GM21390 (cell line): Measurements from ENCODE around the gene PER2.
"Not testable (repeated sequence)": the region's sequence is repeated elsewhere in the genome, so short reads cannot be mapped to it uniquely, and the experiment has no call there.

ENCODE experiments used
- ATAC-seq: cut with Tn5 transposase; IDR thresholded peaks from one replicate; pipeline ENCODE4 v1.9.1; 2021; ENCODE audit not compliant: unreplicated experiment

Gene PER2

DNA sequence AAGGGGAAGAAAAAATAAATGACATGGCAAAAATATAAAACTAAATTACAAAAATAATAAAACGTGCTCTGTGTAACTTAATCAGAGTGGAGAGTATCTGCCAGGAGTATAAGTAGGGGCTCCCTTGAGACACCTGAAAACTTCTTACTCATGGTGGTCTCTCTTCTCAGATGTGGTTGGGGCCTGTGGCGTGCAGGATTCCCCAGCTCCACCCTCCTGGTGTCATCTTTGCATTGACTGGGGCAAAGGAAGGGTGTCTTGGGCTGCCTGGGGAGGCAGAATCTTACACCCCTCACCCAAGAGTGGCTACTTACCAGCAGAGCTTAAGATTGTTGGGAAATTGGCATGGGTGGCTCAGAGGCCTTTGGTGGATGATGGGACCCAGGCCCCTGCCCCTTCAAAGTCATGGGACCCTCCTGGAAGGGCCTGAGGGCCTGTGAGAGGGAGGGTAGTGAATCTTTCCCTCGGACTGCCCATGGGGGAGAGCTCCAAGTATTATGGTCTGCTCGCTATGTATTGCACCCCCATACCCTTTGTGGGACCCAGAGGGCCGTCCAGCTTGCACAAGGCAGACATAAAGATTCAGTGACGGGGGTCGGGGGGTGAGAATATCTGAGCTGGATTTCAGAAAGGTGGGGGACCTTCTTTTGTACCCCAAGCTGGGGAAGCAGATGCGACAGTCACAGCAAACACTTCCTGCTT is 25.0 kb upstream of the PER2 start:
- no peak for ATAC-seq

DNA sequence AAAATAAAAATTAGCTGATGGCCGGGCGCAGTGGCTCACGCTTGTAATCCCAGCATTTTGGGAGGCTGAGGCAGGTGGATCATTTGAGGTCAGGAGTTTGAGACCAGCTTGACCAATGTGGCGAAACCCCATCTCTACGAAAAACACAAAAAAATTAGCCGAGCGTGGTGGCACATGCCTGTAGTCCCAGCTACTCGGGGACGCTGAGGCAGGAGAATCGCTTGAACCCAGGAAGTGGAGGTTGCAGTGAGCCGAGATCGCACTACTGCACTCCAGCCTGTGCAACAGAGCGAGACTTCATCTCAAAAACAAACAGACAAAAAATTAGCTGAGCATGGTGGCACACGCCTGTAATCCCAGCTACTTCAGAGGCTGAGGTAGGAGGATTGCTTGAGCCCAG is 22.3 kb upstream of the PER2 start:
- ATAC-seq: not testable (repeated sequence)

GRCh38 chr2:238308177-238308576 is 19.8 kb upstream of the PER2 start:
- no peak for ATAC-seq

- no peak for ATAC-seq
Observed at GRCh38 chr2:238306672-238306998, 18.2 kb upstream of the PER2 start.

DNA sequence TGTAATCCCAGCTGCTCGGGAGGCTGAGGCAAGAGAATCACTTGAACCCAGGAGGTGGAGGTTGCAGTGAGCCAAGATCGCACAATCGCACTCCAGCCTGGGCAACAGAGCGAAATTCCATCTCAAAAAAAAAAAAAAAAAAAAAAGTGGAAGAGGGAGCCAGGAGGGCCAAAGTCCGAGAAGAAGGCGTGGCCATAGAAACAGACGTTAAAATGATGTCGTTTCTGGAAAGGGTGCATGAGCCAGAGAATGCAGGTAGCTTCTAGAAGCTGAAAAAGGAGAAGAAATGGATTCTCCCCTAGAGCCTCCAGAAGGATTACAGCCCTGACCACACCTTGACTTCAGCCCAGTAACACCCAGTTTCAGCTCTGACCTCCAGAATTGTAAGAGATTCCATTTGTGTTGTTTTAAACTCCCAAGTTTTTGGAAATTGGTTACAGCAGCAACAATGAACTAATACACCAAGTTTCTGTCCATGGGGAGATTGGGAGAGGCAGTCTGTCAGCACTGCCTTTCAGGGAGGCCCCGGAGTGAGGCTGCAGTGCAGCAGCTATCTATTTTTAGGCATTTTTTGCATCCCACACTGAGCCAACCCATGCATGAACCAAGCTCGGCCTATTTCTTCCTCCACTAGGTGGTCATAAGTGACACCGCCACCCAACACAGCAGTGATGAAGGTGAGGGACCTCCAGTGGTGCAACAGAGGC is 17.7 kb upstream of the PER2 start:
- ATAC-seq: no peak

GRCh38 chr2:238305092-238305862 is 16.9 kb upstream of the PER2 start:
- no peak for ATAC-seq

- no peak for ATAC-seq
Observed at GRCh38 chr2:238304116-238304515, 15.7 kb upstream of the PER2 start.

DNA sequence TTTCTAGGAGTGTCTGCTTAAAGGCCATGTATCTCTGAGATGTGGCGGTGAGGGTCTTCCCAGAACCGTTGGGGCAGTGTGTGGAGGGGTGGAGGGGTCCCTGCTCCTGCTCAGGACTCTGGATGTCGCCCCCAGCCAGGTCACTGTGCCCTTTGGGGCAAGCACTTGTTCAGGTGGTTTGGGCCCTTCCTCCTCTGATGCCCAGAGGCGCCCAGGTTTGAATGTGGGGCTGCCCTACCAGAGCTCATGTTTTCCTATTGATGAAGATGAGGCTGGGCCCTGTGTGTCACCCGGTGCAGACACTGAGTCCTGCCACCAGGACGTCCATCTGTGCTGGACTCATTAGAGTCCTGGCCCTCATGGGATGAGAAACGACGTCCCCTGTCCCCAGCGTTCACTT is 14.3 kb upstream of the PER2 start:
- no peak for ATAC-seq

- ATAC-seq: no peak
Observed at GRCh38 chr2:238302087-238302486, 13.7 kb upstream of the PER2 start.

GRCh38 chr2:238299803-238300202 is 11.4 kb upstream of the PER2 start:
- no peak for ATAC-seq

- no peak for ATAC-seq
Observed at GRCh38 chr2:238296638-238297457, 8.4 kb upstream of the PER2 start.

GRCh38 chr2:238295144-238296112 is 7.0 kb upstream of the PER2 start:
- no peak for ATAC-seq

DNA sequence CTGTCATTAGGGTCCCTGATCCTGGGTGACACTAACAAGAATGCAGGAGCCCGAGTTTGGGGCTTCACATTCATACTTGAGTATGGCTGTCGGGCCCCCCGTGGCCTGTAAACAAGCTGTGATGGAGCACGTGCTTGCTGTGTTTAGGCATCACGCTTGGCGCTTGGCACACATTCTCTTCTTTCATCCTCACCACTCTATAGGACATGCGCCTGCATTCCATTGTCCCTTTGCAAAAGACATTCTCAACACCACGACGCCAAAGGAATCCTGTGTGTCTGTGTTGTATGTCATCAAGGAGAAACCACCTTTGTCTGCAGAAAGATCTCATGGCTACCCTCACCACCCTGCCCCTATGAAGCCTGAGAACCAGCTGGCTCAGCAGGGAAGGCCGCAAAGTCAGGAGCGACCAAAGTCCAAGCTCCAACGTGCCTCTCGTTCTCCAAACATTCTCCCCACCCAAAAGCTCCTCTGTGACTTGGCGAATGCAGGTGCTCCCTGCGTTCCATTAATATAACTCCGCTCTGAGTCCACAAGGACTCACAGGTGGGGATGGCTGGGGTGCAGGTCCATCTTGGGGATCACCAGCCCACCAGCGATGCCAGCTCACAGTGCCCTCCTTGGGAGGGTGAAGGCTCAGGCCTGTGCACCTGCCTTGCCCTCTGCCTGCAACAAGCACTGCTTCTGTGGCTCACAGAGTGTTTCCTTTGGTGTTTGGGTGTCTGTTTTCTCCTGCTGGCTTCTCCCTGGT is 6.2 kb upstream of the PER2 start:
- ATAC-seq: no peak

GRCh38 chr2:238294046-238294392 is 5.6 kb upstream of the PER2 start:
- no peak for ATAC-seq

DNA sequence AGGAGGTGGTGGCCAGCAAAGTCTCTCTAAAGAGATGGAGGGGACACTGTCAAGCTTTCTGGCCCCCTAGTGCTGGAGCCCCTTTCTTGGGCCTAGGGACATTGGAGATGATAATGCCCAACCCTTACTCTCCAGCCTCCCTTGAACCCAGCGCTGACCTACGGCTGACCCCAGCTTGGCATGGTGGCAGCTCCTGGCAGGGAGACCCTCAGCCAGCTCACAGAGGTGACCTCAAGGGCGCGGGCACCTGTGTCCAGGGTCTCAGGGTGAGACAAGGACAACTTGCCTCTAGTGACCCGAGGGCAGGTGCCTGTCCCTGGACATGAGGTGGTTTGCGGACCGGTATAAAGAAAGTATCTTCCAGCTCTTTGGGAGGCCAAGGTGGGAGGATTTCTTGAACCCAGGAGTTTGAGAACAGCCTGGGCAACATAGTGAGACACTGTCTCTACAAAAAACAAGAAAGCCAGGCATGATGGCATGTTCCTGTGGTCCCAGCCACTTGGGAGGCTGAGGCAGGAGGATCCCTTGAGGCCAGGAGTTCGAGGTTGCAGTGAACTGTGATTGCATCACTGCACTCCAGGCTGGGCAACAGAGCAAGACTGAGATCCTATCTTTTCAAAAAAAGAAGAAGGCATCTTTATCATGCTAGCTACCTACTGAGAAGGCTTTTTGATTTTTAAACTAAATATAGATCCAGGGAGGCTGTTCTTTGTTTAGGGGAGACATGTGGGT is 3.3 kb upstream of the PER2 start:
- ATAC-seq: no peak

DNA sequence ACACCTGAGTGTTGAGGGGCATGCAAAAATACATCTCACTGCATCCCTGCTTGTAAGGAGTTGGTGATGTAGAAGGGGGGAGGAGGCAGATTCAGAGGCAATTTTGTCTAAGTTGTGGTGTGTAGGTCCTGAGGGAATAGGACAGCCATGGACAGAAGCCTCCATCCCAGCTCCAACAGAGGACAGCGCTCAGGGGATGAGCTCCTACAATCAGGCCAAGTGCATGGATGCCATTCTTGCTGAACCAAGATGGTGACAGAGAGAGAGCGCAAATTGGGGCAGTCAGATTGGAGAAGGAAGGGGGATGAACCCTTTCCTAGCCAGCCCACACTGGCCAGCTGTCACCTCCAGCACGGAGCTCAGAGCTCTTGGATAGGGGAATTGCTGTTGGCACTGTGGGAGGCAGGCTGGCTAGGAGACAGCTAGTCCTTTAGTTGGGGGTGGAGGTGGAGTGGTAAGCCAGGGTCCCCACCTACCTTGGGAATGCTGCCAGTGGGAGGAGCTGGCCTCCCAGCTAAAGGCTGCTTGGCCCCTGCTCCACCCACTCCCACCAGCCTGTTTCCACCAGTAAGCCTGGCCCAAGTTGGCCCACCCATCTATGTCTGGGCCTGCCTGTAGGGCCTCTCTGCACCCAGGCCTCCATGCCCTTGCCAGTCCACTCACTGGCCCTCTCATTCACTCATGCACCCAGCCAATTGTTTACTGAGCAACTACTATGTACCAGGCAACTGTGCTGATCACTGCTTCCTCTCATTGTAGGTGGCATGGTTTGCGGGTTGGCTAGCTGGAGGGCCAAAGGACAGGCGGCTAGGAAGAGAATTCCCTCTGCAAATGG is 2.5 kb upstream of the PER2 start:
- no peak for ATAC-seq

DNA sequence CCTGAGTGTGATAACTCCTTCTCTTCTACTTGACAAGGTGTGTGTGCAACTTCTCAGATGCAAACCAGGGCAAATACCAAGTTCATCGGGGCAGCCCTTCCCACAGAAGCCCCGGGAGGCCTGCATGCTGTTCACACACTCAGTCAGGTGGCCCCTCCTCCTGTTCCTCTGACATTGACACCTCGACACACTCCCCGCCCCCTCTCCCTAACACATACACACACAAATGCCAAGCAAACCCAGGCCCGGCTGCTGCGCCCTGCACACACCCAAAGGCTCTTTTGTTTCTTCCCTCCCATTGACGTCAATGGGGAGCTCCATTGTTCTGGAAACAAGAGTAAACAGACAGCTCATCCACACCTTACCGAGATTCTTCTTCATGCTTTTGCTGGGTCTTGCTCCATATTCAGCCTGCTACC is 1.7 kb upstream of the PER2 start:
- ATAC-seq: no peak

- ATAC-seq: no peak
Observed at GRCh38 chr2:238289574-238289973, 1.2 kb upstream of the PER2 start.
